HepG2 (cell line): Measurements from ENCODE around the gene RNF135. TPM values are rescaled to one million over a fixed set of nuclear protein-coding genes. Genes with fewer than 3 reads are reported as not detected.

ENCODE experiments used
- BRCA1 ChIP-seq: sonication (generic); formaldehyde crosslinking; IDR thresholded peaks from 2 replicates; pipeline ENCODE4 v1.4.0; 2020; ENCODE audit warnings: missing genetic modification reagents
- EHMT2 ChIP-seq: fragments of 200-600 bp; sonication (generic); IDR thresholded peaks from 2 replicates; pipeline ENCODE4 v1.7.0; 2017; ENCODE audit warnings: antibody characterized with exemption, low read depth, low read length, borderline replicate concordance
- HDAC1 ChIP-seq: sonication (generic); formaldehyde crosslinking; IDR thresholded peaks from 2 replicates; pipeline ENCODE4 v1.5.1; 2020; ENCODE audit warnings: mild to moderate bottlenecking, missing genetic modification reagents
- HES4 ChIP-seq: sonication (generic); formaldehyde crosslinking; IDR thresholded peaks from 2 replicates; pipeline ENCODE4 v1.9.0; 2021; ENCODE audit warnings: mild to moderate bottlenecking, missing genetic modification reagents, borderline replicate concordance
- HMGA1 ChIP-seq: sonication (generic); formaldehyde crosslinking; conservative IDR thresholded peaks from 2 replicates; pipeline ENCODE4 v1.4.0; 2020; ENCODE audit warnings: missing genetic modification reagents
- IKZF5 ChIP-seq: IDR thresholded peaks from 2 replicates; pipeline ENCODE4 v1.6.1; 2018; ENCODE audit warnings: missing genetic modification reagents, mild to moderate bottlenecking, missing compliant biosample characterization
- MEIS2 ChIP-seq: sonication (generic); formaldehyde crosslinking; IDR thresholded peaks from 2 replicates; pipeline ENCODE4 v1.9.0; 2021; ENCODE audit warnings: mild to moderate bottlenecking, missing genetic modification reagents
- MYC ChIP-seq: sonication (generic); formaldehyde crosslinking; IDR thresholded peaks from 2 replicates; pipeline ENCODE4 v1.9.0; 2021; ENCODE audit warnings: missing genetic modification reagents, borderline replicate concordance
- NFE2L1 ChIP-seq: sonication (generic); formaldehyde crosslinking; IDR thresholded peaks from 2 replicates; pipeline ENCODE4 v1.4.0; 2020; ENCODE audit warnings: missing genetic modification reagents, mild to moderate bottlenecking, borderline replicate concordance
- NR2F2 ChIP-seq: IDR thresholded peaks from 2 replicates; pipeline ENCODE4 v1.6.1; 2012; ENCODE audit warnings: low read depth, inconsistent platforms, borderline replicate concordance
- PLRG1 ChIP-seq: fragments of 450-650 bp; conservative IDR thresholded peaks from 2 replicates; pipeline ENCODE4 v1.6.1; 2016
- SIN3A ChIP-seq: IDR thresholded peaks from 2 replicates; pipeline ENCODE4 v1.6.1; 2011; ENCODE audit warnings: low read depth, mild to moderate bottlenecking, control low read depth, low read length, borderline replicate concordance
- SMAD9 ChIP-seq: sonication (generic); formaldehyde crosslinking; IDR thresholded peaks from 2 replicates; pipeline ENCODE4 v1.5.1; 2020; ENCODE audit warnings: mild to moderate bottlenecking, missing genetic modification reagents
- SMARCE1 ChIP-seq: fragments of 450-650 bp; IDR thresholded peaks from 2 replicates; pipeline ENCODE4 v1.6.1; 2017; ENCODE audit warnings: borderline replicate concordance
- SMYD3 ChIP-seq: sonication (generic); formaldehyde crosslinking; IDR thresholded peaks from 2 replicates; pipeline ENCODE4 v1.8.1; 2023; ENCODE audit warnings: mild to moderate bottlenecking, missing genetic modification reagents
- SOX13 ChIP-seq, 3 experiments: fragments of 450-650 bp in 1 of 3; sonication (generic) in 1 of 3; formaldehyde crosslinking in 1 of 3; IDR thresholded peaks in 2 of 3; conservative IDR thresholded peaks in 1 of 3; 2 replicates each; pipeline versions ENCODE4 v1.5.0 to v1.6.1; 2016 to 2020; ENCODE audit warnings: antibody characterized with exemption in 1 of 3, mild to moderate bottlenecking in 1 of 3, missing compliant biosample characterization in 1 of 3, missing genetic modification reagents in 1 of 3, moderate library complexity in 1 of 3
- TIGD3 ChIP-seq: sonication (generic); formaldehyde crosslinking; IDR thresholded peaks from 2 replicates; pipeline ENCODE4 v1.5.1; 2020; ENCODE audit warnings: mild to moderate bottlenecking, missing genetic modification reagents, borderline replicate concordance
- ZBTB42 ChIP-seq: sonication (generic); formaldehyde crosslinking; IDR thresholded peaks from 2 replicates; pipeline ENCODE4 v1.5.0; 2020; ENCODE audit warnings: mild to moderate bottlenecking, missing genetic modification reagents
- ZNF205 ChIP-seq: IDR thresholded peaks from 2 replicates; pipeline ENCODE4 v1.6.1; 2018; ENCODE audit warnings: missing biosample characterization, missing genetic modification reagents
- ZNF354B ChIP-seq: sonication (generic); formaldehyde crosslinking; IDR thresholded peaks from 2 replicates; pipeline ENCODE4 v1.8.0; 2022; ENCODE audit warnings: mild to moderate bottlenecking, missing genetic modification reagents
- ZNF44 ChIP-seq: sonication (generic); formaldehyde crosslinking; IDR thresholded peaks from 2 replicates; pipeline ENCODE4 v1.5.1; 2020; ENCODE audit warnings: mild to moderate bottlenecking, missing genetic modification reagents
- ZNF564 ChIP-seq: sonication (generic); formaldehyde crosslinking; IDR thresholded peaks from 2 replicates; pipeline ENCODE4 v1.8.1; 2023; ENCODE audit warnings: mild to moderate bottlenecking, missing genetic modification reagents
- ZNF614 ChIP-seq: IDR thresholded peaks from 2 replicates; pipeline ENCODE4 v1.6.1; 2018; ENCODE audit warnings: missing biosample characterization, missing genetic modification reagents, inconsistent platforms, borderline replicate concordance
- ZNF672 ChIP-seq: sonication (generic); formaldehyde crosslinking; IDR thresholded peaks from 2 replicates; pipeline ENCODE4 v1.8.1; 2022; ENCODE audit warnings: missing genetic modification reagents
- ZNF691 ChIP-seq: sonication (generic); formaldehyde crosslinking; IDR thresholded peaks from 2 replicates; pipeline ENCODE4 v1.4.0; 2020; ENCODE audit warnings: missing genetic modification reagents, low read depth, mild to moderate bottlenecking, borderline replicate concordance
- ZNF75D ChIP-seq: sonication (generic); formaldehyde crosslinking; IDR thresholded peaks from 2 replicates; pipeline ENCODE4 v1.8.1; 2023; ENCODE audit warnings: missing genetic modification reagents, mild to moderate bottlenecking, borderline replicate concordance
- ZNF772 ChIP-seq: sonication (generic); formaldehyde crosslinking; IDR thresholded peaks from 2 replicates; pipeline ENCODE4 v1.5.0; 2020; ENCODE audit warnings: mild to moderate bottlenecking, missing genetic modification reagents
- ZSCAN30 ChIP-seq: sonication (generic); formaldehyde crosslinking; IDR thresholded peaks from 2 replicates; pipeline ENCODE4 v1.5.0; 2020; ENCODE audit warnings: mild to moderate bottlenecking, missing genetic modification reagents
- polyA plus RNA-seq, 8 experiments: library from polyadenylated mRNA; depleted of rRNA in 3 of 8; stranded (reverse) in 7 of 8; unstranded in 1 of 8; fragments of >200 nt; fragmentation: Illumina TruSeq in 4 of 8; extraction: Trizol in 4 of 8; gene quantifications; 2 replicates each; pipeline versions ENCODE4 v1.2.1 to v1.2.3, GENCODE V29; 2011 to 2016; ENCODE audit warnings: low read depth in 4 of 8, missing spikeins in 1 of 8, mixed read lengths in 1 of 8; ENCODE audit not compliant: insufficient read depth in 1 of 8
- total RNA-seq, 5 experiments: library from RNA; depleted of rRNA; stranded (reverse); fragments of >200 nt; fragmentation: Illumina TruSeq; extraction: Trizol; gene quantifications; 2 replicates each; pipeline ENCODE4 v1.2.3, GENCODE V29; 2016; ENCODE audit warnings: low read depth in 1 of 5

RNF135 gene
- total and polyA plus RNA-seq, 2 of the 13 experiments (the other 11 are each of a cell fraction or from before 2014, with no cell fraction given): not detected

- TF ChIP-seq ZNF205 (CRISPR knock-in tag): no peak
- TF ChIP-seq SMYD3 (CRISPR knock-in tag): no peak
- peak; percentile 69; the same call in 1 of the 2 replicates for TF ChIP-seq ZNF564 (CRISPR knock-in tag)
- TF ChIP-seq ZNF672 (CRISPR knock-in tag): no peak
- TF ChIP-seq NR2F2: no peak
- no peak for TF ChIP-seq EHMT2
- no peak for TF ChIP-seq ZNF354B
- no peak for TF ChIP-seq PLRG1
- no peak for TF ChIP-seq ZNF75D (CRISPR knock-in tag)
- no peak for TF ChIP-seq MYC (CRISPR knock-in tag)
- TF ChIP-seq MEIS2: peak; percentile 67; the same call in 1 of the 2 replicates
- TF ChIP-seq ZNF614: peak; percentile 56; the same call in 1 of the 2 replicates
- TF ChIP-seq SMARCE1: no peak
- TF ChIP-seq SIN3A: no peak
- no peak for TF ChIP-seq ZNF691 (CRISPR knock-in tag)
- TF ChIP-seq BRCA1 (CRISPR knock-in tag): no peak
- no peak for TF ChIP-seq ZSCAN30 (CRISPR knock-in tag)
- peak; percentile 58; the same call in 1 of the 2 replicates for TF ChIP-seq ZBTB42
- no peak for TF ChIP-seq HES4 (CRISPR knock-in tag)
- no peak for TF ChIP-seq HMGA1
- no peak for TF ChIP-seq SMAD9 (CRISPR knock-in tag)
- no peak for TF ChIP-seq IKZF5
- no peak for TF ChIP-seq TIGD3 (CRISPR knock-in tag)
- TF ChIP-seq HDAC1 (CRISPR knock-in tag): peak; percentile 45; the same call in 1 of the 2 replicates
- no peak for TF ChIP-seq ZNF44 (CRISPR knock-in tag)
- no peak for TF ChIP-seq SOX13 (IDR thresholded peaks at IDR 0.05)
- TF ChIP-seq SOX13 (CRISPR knock-in tag; conservative IDR thresholded peaks at IDR 0.05 in 1 of 2, IDR thresholded peaks at IDR 0.05 in 1 of 2): 0 out of 4 replicates have a peak, but pooled peaks of 1 of the 2 experiments have one; percentile 35
- no peak for TF ChIP-seq NFE2L1 (CRISPR knock-in tag)
- TF ChIP-seq ZNF772 (CRISPR knock-in tag): no peak
Observed at GRCh38 chr17:30950669-30951399, 20.0 kb upstream of the RNF135 start (continued).
